Pancreas (tissue), 10 donors: ENCODE results near the gene PRKCH. TPM values are rescaled to one million over a fixed set of nuclear protein-coding genes. Genes with fewer than 3 reads are reported as not detected.
A peak's percentile ranks its signal among the peaks of the same experiment; 100 is the strongest.

Source experiments
- ATAC-seq, 4 donors: fragments of 200-7000 bp; cut with Tn5 transposase; one replicate each; pipeline versions ENCODE4 v1.8.0 to v1.9.1; 2020; ENCODE audit warnings: mild to moderate bottlenecking in 4 of 4, moderate library complexity in 4 of 4
- DNase-seq, 6 donors: peaks; one replicate each; pipeline ENCODE4 v3.0.0-alpha.2; 2020
- FAIRE-seq: peaks from 2 replicates; lab custom pipeline; 2012; peaks lifted over from hg19 to GRCh38; lab: Jason Lieb, UNC
- H3K27ac ChIP-seq, 4 donors: fragments of 200-600 bp; sonication (generic); 1 replicate in 3 of 4; 2 replicates in 1 of 4; pipeline versions ENCODE4 v1.5.0 to v1.8.0; 2020
- H3K27me3 ChIP-seq, 4 donors: fragments of 200-600 bp; one replicate each; pipeline ENCODE4 v1.8.0; 2021
- H3K36me3 ChIP-seq, 3 donors: fragments of 200-600 bp; sonication (generic) in 1 of 3; one replicate each; pipeline versions ENCODE4 v1.5.0 to v1.8.0; 2020 to 2021
- H3K4me1 ChIP-seq, 3 donors: fragments of 200-600 bp; one replicate each; pipeline ENCODE4 v1.8.0; 2021
- H3K4me3 ChIP-seq, 4 donors: fragments of 200-600 bp; sonication (generic) in 2 of 4; one replicate each; pipeline versions ENCODE4 v1.5.0 to v1.8.0; 2020 to 2021
- H3K9me3 ChIP-seq, 4 donors: fragments of 200-600 bp; one replicate each; pipeline ENCODE4 v1.8.0; 2021
- CTCF ChIP-seq, 4 donors: fragments of 200-600 bp; sonication (generic) in 3 of 4; IDR thresholded peaks; one replicate each; pipeline versions ENCODE4 v1.5.0 to v1.8.0; 2021; ENCODE audit warnings: antibody characterized with exemption in 4 of 4
- WGBS, 2 donors: extraction: QIAGEN DNeasy Blood & Tissue Kit; methylation state at CpG; one replicate each; pipeline ENCODE4 v1.1.7; 2013; 5-methylcytosine and 5-hydroxymethylcytosine counted together
- intact Hi-C, 3 donors: fragments of 100-400 bp; cut with DNase I; formaldehyde crosslinking; loops; one replicate each; pipeline versions ENCODE4 v1.11.1 to v1.14.2; 2022
- polyA plus RNA-seq, 2 donors: library from polyadenylated mRNA; stranded (reverse); fragments of 200-250 nt; gene quantifications; one replicate each; pipeline ENCODE4 v1.2.3, GENCODE V29; 2013
- total RNA-seq, 6 donors: library from RNA; stranded (reverse); fragmentation: NEBNext Ultra II Directional in 4 of 6; extraction: Animal tissue kit (Norgen Biotek cat#: 25700) in 4 of 6; gene quantifications; one replicate each; pipeline versions ENCODE4 v1.2.1 to v1.2.4, GENCODE V29; 2021 to 2023
- donor health status: healthy with polysubstance abuse.
- donor health status: DM: no; HTN: no; CAD: no; lungs with moderate emphysema.
- donor health status: DM: no; HTN: no; CAD: no.
- donor health status: control.
- donor health status: control.
- donor health status: Bipolar disorder and iron deficiency.
- donor health status: DM: yes; HTN: yes; CAD: no.
- donor health status: DM: no; HTN: no; CAD: no.
- donor health status: DM: no; HTN: no; CAD: no.
- donor health status: DM: yes; HTN: yes; CAD: no.

The PRKCH gene
- total and polyA plus RNA-seq, 8 donors = 3.6 to 16.9 (median 8.9) TPM

DNA sequence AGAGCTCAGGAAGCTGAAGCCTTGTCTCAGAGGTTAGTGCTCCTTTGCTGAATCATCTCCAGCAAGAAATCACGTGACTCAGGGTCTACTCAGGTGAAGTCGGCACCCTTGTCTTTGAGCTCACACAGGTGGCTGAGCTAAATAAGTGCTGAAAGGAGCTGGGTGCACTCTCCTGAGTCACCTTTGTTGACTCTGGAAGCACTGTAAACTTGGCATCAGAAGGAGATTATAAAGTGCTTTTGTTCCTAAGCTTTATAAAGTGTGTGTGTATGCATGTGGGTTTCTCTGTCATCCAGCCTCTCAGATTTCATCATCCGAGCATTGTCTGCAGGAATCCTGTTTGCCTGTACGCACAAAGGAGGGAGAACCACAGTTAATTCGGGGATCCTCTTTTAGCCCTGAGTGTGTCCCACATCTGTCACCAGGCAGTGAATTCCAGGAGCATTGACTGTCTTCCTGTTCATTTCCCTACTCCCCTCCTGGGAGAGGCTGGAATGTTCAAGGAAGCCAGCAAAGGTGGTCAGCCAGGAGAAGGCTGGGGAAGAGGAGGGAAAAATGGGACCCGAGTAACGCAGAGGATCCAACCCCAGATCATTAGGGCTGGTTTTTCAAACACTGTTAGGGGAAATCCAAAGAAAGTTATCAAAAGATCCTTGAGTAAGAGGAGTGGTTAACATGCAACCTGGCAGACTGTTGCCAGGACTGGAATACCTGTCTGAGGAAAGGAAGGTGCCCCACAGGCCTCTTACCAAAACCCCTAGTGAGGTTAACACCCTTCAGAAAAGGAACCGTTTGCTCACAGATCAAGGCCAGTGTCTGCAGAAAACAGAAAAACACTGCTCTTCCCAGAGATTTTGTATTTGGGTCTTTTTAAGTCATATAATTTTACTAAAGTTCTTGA is 216.4 kb downstream of the PRKCH start:
- Histone ChIP-seq H3K4me1 (peaks cover 51 to 63% (median 51%) of the 10 kb centered on the region in 3 donors), H3K36me3 (no peaks in the 10 kb centered on the region)
- intact Hi-C loops = loop anchor here in 1 of 3 donors (10.0 kb wide), 1 partner anchor 53 kb away; no protein-coding TSS in a partner anchor

GRCh38 chr14:61538464-61539022 is 217.2 kb downstream of the PRKCH start:
- 26 to 27% methylated on average over 5 of the region's 5 CpGs for WGBS, 2 donors
- no peak overlapping the region for H3K4me3 ChIP-seq
- peak overlapping the region; percentile 40 to 80 (median 56) for H3K27ac ChIP-seq
- H3K27me3 ChIP-seq = no peaks in the 10 kb centered on the region
- no peak for TF ChIP-seq CTCF (IDR thresholded peaks at IDR 0.05)
- peaks cover 50 to 63% (median 52%) of the 10 kb centered on the region in 3 donors for H3K4me1 ChIP-seq
- DNase-seq (no peak), ATAC-seq (no peak), FAIRE-seq (no peak)
- intact Hi-C loops = loop anchor here in 1 of 3 donors (10.0 kb wide), 1 partner anchor 54 kb away; no protein-coding TSS in a partner anchor
- H3K9me3 ChIP-seq = no peaks in the 10 kb centered on the region
- no peaks in the 10 kb centered on the region for H3K36me3 ChIP-seq

More for the DNA sequence above, 216.4 kb downstream of the PRKCH start:
- Histone ChIP-seq H3K27me3 (no peaks in the 10 kb centered on the region), H3K4me3 (no peak overlapping the region), H3K9me3 (no peaks in the 10 kb centered on the region), H3K27ac (peak overlapping the region; percentile 40 to 80 (median 56))
- DNase-seq (peak in 4 of 6 donors; percentile 63 to 87 (median 80)), ATAC-seq (peak; percentile 90 to 96 (median 94)), FAIRE-seq (no peak)
- TF ChIP-seq CTCF (IDR thresholded peaks at IDR 0.05) = no peak
- 11% methylated on average over 8 of the region's 8 CpGs for WGBS, 2 donors

DNA sequence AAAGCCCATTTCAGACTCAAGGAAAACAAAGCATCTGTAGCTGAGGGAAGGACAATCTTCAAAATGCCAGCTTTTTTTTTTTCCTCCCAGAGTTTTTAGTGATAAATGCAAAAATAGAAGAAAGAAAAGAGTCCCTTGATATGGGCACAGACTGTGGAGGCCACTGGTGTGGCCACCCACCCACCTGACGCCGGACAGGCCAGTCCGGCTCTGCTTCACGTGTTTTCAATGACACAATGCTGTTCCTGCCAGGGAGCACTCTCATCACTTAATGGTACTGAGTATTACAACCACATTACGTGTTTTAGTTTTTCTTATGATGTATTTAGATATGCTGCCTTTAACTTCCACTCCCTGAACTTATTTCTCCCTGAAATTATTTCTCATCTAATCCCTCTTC is 218.3 kb downstream of the PRKCH start:
- FAIRE-seq = no peak
- Histone ChIP-seq H3K9me3 (no peaks in the 10 kb centered on the region), H3K36me3 (no peaks in the 10 kb centered on the region), H3K27ac (peak overlapping the region in 1 of 4 donors; percentile 71), H3K4me3 (no peak overlapping the region), H3K27me3 (no peaks in the 10 kb centered on the region), H3K4me1 (peaks cover 41 to 56% (median 42%) of the 10 kb centered on the region in 3 donors)
- WGBS, 2 donors = 89 to 91% methylated on average over 5 of the region's 5 CpGs
- no peak for ATAC-seq
- intact Hi-C loops = loop anchor here in 1 of 3 donors (10.0 kb wide), 1 partner anchor 55 kb away; no protein-coding TSS in a partner anchor
- no peak for DNase-seq
- no peak for TF ChIP-seq CTCF (IDR thresholded peaks at IDR 0.05)

GRCh38 chr14:61540931-61541330 is 219.6 kb downstream of the PRKCH start:
- WGBS, 2 donors = 82 to 85% methylated on average over 7 of the region's 7 CpGs
- peaks cover 41 to 50% (median 42%) of the 10 kb centered on the region in 3 donors for H3K4me1 ChIP-seq
- no peak for DNase-seq
- FAIRE-seq = no peak
- TF ChIP-seq CTCF (IDR thresholded peaks at IDR 0.05) = no peak
- H3K36me3 ChIP-seq = no peaks in the 10 kb centered on the region
- no peak for ATAC-seq
- H3K27me3 ChIP-seq = no peaks in the 10 kb centered on the region
- H3K27ac ChIP-seq = no peak overlapping the region
- no peak overlapping the region for H3K4me3 ChIP-seq
- intact Hi-C loops = no loop called here
- H3K9me3 ChIP-seq = no peaks in the 10 kb centered on the region
